GM19324 (cell line): ENCODE results near the gene PRKAB2.
"Not testable (repeated sequence)": the region's sequence is repeated elsewhere in the genome, so short reads cannot be mapped to it uniquely, and the experiment has no call there.

Experiments
- ATAC-seq: cut with Tn5 transposase; IDR thresholded peaks from one replicate; pipeline ENCODE4 v1.9.1; 2021; ENCODE audit warnings: mild to moderate bottlenecking, moderate library complexity; ENCODE audit not compliant: unreplicated experiment, low FRiP score

Gene PRKAB2

DNA sequence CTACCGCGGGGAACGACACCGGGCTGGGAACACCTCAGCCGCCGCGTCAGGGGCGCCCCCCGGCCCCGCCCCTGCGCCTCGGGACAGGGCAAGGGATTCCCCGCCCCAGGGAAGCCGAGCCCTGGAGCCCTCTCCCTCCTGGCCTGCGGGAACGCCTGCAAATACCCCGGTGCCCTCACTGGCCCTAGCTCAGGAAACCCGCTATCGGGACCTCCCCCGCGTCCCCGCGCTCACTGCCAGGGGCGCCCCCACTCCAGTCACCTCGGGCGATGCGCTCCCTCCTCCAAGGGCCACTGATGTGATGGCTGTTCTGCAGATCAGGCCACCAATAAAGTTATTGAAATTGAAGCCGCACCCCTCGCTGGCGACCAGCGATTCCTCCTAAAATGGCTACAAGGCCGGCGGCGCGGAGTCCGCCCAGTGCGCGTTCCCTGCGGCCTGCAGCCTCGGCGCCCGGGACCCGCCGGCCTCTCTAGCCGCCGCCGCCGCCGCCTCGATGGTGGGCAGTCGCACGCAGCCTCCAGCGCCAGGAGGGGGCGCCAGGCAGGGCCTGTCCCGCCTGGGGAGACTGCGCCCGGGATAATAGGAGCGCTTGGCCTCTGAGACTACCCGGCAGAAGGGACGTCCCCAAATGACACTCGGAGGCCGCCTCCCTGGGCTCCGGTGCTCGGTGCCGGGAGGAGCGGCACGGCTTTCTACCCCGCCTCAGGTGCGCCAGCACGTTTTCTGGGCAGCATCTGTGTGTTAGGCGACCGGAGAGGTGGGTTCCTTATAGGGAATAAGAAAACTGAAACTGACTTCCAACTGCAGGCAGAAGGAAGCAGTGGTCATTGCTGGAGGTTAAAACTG lies at the start of gene PRKAB2:
Gene PRKAB2, minus strand, starts transcription at position 303 of the 849 bp plus-strand sequence. CDS start 326 bp downstream, outside the sequence.
- peak; percentile 92 for ATAC-seq

GRCh38 chr1:147218606-147219005 lies 46.3 kb upstream of the PRKAB2 start:
- ATAC-seq = no peak

DNA sequence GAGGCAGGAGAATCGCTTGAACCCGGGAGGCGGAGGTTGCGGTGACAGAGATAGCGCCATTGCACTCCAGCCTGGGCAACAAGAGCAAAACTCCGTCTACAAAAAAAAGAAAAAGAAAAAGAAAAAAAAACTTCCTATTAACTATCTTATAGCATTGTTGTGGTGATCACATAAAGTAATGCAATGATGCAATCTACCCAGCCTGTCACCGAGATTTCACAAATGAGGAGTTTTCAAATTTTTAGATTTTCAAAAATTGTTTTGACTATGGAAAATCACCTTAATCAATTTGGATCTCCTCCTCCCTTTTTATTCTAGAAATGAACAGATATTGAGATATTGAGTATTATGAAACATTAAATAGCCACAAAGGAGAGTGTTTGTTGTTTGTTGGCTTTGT lies 44.9 kb upstream of the PRKAB2 start:
- ATAC-seq = no peak

- no peak for ATAC-seq
Measured at GRCh38 chr1:147216124-147216523, 43.9 kb upstream of the PRKAB2 start.

GRCh38 chr1:147215540-147215916 lies 43.3 kb upstream of the PRKAB2 start:
- no peak for ATAC-seq

- ATAC-seq = no peak
Measured at GRCh38 chr1:147214842-147215539, 42.7 kb upstream of the PRKAB2 start.

- no peak for ATAC-seq
Measured at GRCh38 chr1:147214325-147214724, 42.1 kb upstream of the PRKAB2 start.

DNA sequence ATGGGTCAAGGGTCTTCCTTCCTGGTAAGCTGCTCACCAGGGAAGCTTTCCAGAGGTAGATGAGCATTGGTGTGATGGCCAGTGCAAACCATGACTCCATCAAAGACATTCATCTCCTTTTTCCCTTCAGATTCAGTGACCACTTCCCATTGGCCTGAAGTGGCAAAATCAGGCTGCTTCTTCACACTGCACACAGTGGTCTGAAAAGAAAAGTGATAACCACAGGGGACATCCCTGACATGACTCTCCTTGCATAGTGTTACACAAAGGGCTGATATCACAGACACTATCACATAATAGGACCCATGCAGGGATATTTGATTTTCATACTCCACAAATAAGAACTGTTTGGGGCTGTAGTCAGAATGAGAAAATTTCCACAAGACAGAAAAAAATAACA lies 41.0 kb upstream of the PRKAB2 start:
- no peak for ATAC-seq

DNA sequence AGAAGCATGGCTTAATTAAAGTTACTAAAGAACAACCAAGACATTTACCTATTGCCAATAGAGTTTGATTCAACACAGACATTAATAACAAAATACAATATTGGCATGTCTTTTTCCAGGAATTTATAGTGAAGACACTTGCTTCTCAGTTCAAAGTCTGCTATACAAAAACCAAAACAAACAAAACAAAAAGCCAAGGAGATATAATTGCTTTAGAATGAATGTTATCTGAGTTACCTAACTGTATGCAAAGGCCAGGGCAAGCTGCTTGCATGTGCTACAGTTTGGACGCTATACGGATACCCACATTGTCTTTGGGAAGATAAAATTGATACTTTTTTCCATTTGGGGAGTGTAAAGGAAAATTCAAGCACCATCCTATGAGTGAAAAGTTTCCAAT lies 39.3 kb upstream of the PRKAB2 start:
- ATAC-seq = no peak

DNA sequence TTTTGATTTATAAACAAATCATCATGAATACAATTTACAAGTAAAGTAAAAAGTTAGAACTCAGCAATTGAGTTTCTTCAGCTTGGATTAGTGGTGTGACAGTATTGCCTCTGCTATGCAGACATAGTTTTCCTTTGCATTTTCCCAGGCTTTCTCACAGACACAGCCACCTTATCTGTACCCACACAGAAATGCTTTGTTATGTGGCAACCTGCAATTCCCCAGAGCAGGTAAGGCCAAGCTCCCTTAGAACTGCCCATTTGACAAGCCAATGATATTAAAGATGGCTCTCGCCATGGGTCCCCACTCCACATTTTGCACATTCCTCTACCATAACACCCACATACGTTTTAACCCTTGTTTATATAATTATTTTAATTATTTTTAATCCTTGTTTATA lies 38.7 kb upstream of the PRKAB2 start:
- ATAC-seq = no peak

GRCh38 chr1:147209825-147210821 lies 37.9 kb upstream of the PRKAB2 start:
- no peak for ATAC-seq

- no peak for ATAC-seq
Measured at GRCh38 chr1:147208619-147209018, 36.3 kb upstream of the PRKAB2 start.

DNA sequence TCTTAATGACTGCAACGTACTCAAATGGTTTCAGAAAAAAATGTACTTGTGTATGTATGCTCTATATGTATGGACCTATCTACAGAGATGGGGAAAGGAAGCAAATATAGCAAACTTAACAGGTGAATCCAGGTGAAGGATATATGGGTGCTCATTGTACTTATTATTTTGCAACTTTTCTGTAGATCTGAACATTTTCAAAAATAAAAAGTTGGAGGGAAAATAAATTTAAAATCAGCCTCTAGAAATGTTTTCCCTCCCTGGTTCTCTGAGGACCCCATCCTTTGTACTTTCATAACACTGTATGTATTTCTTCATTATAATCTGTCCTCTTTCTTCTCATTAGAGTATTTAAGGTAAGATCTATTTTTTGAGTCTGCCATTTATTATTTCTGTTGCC lies 34.9 kb upstream of the PRKAB2 start:
- no peak for ATAC-seq

- ATAC-seq = no peak
Measured at GRCh38 chr1:147204080-147204479, 31.8 kb upstream of the PRKAB2 start.

GRCh38 chr1:147202576-147202975 lies 30.3 kb upstream of the PRKAB2 start:
- no peak for ATAC-seq

DNA sequence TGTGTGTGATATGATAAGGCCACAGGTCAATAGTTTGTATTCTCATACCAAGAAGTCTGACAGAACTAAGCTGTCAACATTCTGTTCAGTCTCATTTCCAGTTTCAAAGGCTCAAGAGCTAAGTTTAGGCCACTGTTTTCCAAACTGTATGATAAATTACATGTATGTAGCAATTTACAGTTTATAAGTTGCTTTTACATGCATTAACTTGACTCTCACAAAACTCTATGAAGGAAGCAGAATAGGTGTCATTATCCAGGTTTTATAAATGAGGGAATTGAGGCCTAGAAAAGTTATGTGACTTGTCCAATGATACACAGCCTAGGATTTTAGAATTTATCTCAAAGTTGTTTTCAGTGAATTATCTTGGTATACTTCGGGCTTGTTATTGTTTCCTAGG lies 29.5 kb upstream of the PRKAB2 start:
- ATAC-seq = no peak

DNA sequence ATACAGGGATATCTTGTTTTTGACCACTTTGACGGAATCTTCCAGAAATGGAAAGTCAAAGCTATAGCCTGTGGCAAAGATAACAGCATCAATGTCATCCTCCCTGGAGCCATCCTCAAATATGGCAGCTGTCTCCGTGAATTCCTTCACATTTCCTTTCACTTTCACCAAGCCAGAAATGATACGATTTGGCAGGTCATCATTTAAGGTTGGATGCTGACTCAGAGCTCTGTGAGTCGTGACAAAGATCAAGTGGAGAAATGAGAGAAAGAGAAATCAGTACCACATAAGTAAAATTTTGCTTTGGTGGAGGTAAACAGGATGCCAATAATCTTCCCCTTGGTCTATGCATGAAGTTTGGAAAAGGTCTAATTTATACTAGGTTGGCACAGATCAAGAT lies 29.0 kb upstream of the PRKAB2 start:
- no peak for ATAC-seq

- not testable (repeated sequence) for ATAC-seq
Measured at GRCh38 chr1:147197324-147197723, 25.1 kb upstream of the PRKAB2 start.

- ATAC-seq = no peak
Measured at GRCh38 chr1:147189514-147189913, 17.2 kb upstream of the PRKAB2 start.

DNA sequence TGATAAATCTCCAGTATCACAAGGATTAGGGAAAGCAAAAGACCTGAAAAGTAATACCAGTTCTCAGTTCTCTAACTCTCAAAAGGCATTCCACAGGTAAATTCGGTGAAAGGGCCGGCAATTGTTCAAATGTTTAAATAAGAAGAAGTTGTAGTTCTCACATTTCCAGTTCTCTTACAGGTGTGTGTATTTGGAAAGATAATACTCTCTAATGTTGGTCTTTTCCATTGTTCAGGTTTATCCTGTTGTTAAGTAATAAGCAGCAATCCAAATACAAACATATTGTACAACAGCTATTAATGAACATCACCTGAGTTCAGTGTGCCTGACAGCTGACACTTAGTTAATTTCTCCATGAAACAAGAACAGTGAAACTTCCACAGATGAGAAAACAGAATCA lies 13.2 kb upstream of the PRKAB2 start:
- no peak for ATAC-seq
